Psoas muscle (tissue), 8 donors: Measurements from ENCODE around the gene MIXL1. TPM values are rescaled to one million over a fixed set of nuclear protein-coding genes. Genes with fewer than 3 reads are reported as not detected.
"Not testable (repeated sequence)": the region's sequence is repeated elsewhere in the genome, so short reads cannot be mapped to it uniquely, and the experiment has no call there.

ENCODE experiments used
- ATAC-seq, 4 donors: fragments of 200-7000 bp; cut with Tn5 transposase; one replicate each; pipeline ENCODE4 v1.9.1; 2020; ENCODE audit warnings: moderate library complexity in 3 of 4, mild to moderate bottlenecking in 2 of 4
- DNase-seq, 2 donors: peaks; one replicate each; pipeline ENCODE4 v3.0.0-alpha.2; 2020
- H3K27ac ChIP-seq: fragments of 200-600 bp; one replicate; pipeline ENCODE4 v1.8.0; 2022
- H3K27me3 ChIP-seq, 3 donors: fragments of 200-600 bp in 1 of 3; one replicate each; pipeline versions ENCODE4 v1.6.1 to v1.8.0; 2013 to 2022; ENCODE audit warnings: low read length in 2 of 3, mild to moderate bottlenecking in 2 of 3, moderate library complexity in 1 of 3; ENCODE audit not compliant: insufficient read depth in 3 of 3
- H3K36me3 ChIP-seq, 2 donors: fragments of 200-600 bp in 1 of 2; one replicate each; pipeline versions ENCODE4 v1.6.1 to v1.8.0; 2013 to 2022; ENCODE audit warnings: low read depth in 1 of 2, mild to moderate bottlenecking in 1 of 2, moderate library complexity in 1 of 2; ENCODE audit not compliant: insufficient read depth in 1 of 2
- H3K4me1 ChIP-seq: fragments of 200-600 bp; one replicate; pipeline ENCODE4 v1.8.0; 2022
- H3K4me3 ChIP-seq: fragments of 200-600 bp; one replicate; pipeline ENCODE4 v1.8.0; 2022; ENCODE audit warnings: mild to moderate bottlenecking
- H3K9me3 ChIP-seq: fragments of 200-600 bp; one replicate; pipeline ENCODE4 v1.8.0; 2022
- WGBS, 3 donors: extraction: QIAGEN DNeasy Blood & Tissue Kit; methylation state at CpG; one replicate each; pipeline versions ENCODE4 v1.1.6 to v1.1.7; 2013; 5-methylcytosine and 5-hydroxymethylcytosine counted together
- intact Hi-C, 2 donors: fragments of 100-400 bp; cut with DNase I; formaldehyde crosslinking; loops; one replicate each; pipeline versions ENCODE4 v1.11.0 to v1.14.2; 2022
- polyA plus RNA-seq, 3 donors: library from polyadenylated mRNA; stranded (reverse); fragments of 200-250 nt; gene quantifications; one replicate each; pipeline ENCODE4 v1.2.3, GENCODE V29; 2013
- total RNA-seq, 4 donors: library from RNA; stranded (reverse); fragmentation: NEBNext Ultra II Directional in 2 of 4; extraction: Animal tissue kit (Norgen Biotek cat#: 25700) in 2 of 4; gene quantifications; one replicate each; pipeline versions ENCODE4 v1.2.1 to v1.2.4, GENCODE V29; 2021 to 2023
- TF ChIP-seq, protein P1 (sequence below): fragments of 200-600 bp; IDR thresholded peaks from one replicate; pipeline ENCODE4 v1.8.0; 2022; ENCODE audit warnings: antibody characterized with exemption
- donor health status: healthy with polysubstance abuse.
- donor health status: DM: no; HTN: no; CAD: no; lungs with moderate emphysema.
- donor health status: Bipolar disorder and iron deficiency.
- donor health status: healthy.
- donor health status: DM: yes; HTN: yes; CAD: no.
- donor health status: DM: no; HTN: no; CAD: no.
- donor health status: DM: no; HTN: no; CAD: no.
- donor health status: DM: yes; HTN: yes; CAD: no.

MIXL1 gene
- total and polyA plus RNA-seq, 7 donors: 0.01 TPM; not detected in 6

GRCh38 chr1:226248091-226248490 lies 24.6 kb downstream of the MIXL1 start:
- DNase-seq: no peak
- Histone ChIP-seq H3K4me1 (no peaks in the 10 kb centered on the region), H3K9me3 (no peaks in the 10 kb centered on the region), H3K27me3 (no peaks in the 10 kb centered on the region), H3K4me3 (no peak overlapping the region), H3K27ac (no peak overlapping the region), H3K36me3 (peaks cover 0 to 11% of the 10 kb centered on the region in 2 donors)
- intact Hi-C loops: no loop called here
- TF ChIP-seq, protein P1, sequence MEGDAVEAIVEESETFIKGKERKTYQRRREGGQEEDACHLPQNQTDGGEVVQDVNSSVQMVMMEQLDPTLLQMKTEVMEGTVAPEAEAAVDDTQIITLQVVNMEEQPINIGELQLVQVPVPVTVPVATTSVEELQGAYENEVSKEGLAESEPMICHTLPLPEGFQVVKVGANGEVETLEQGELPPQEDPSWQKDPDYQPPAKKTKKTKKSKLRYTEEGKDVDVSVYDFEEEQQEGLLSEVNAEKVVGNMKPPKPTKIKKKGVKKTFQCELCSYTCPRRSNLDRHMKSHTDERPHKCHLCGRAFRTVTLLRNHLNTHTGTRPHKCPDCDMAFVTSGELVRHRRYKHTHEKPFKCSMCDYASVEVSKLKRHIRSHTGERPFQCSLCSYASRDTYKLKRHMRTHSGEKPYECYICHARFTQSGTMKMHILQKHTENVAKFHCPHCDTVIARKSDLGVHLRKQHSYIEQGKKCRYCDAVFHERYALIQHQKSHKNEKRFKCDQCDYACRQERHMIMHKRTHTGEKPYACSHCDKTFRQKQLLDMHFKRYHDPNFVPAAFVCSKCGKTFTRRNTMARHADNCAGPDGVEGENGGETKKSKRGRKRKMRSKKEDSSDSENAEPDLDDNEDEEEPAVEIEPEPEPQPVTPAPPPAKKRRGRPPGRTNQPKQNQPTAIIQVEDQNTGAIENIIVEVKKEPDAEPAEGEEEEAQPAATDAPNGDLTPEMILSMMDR: no peak
- WGBS, 3 donors: 68 to 80% (median 76%) methylated on average over 2 of the region's 2 CpGs
- ATAC-seq: no peak

GRCh38 chr1:226248796-226249195 lies 25.3 kb downstream of the MIXL1 start:
- Histone ChIP-seq H3K27me3 (no peaks in the 10 kb centered on the region), H3K4me1 (no peaks in the 10 kb centered on the region), H3K27ac (no peak overlapping the region), H3K36me3 (peaks cover 0 to 11% of the 10 kb centered on the region in 2 donors), H3K9me3 (no peaks in the 10 kb centered on the region), H3K4me3 (no peak overlapping the region)
- intact Hi-C loops: no loop called here
- 80 to 85% (median 85%) methylated on average over 3 of the region's 3 CpGs for WGBS, 3 donors
- ATAC-seq (no peak), DNase-seq (no peak)
- TF ChIP-seq, protein P1: no peak

DNA sequence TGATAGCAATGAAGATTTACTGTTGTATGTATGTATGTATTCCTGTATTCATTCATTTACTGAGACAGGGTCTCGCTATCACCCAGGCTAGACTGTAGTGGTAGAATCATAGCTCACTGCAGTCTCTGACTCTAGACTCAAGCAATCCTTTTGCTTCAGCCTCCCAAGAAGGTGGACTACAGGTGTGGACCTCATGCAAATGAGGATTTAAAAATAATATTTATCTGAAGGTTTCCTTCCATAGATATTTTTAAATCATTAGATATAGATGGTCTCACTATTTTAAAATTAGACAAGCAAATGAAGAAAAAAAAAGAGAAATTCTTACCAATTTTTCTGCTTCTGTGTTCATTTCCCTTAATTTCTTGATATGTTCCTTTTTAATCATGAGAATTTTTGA lies 27.0 kb downstream of the MIXL1 start:
- Histone ChIP-seq H3K4me1 (no peaks in the 10 kb centered on the region), H3K4me3 (no peak overlapping the region), H3K36me3 (peaks cover 0 to 11% of the 10 kb centered on the region in 2 donors), H3K27ac (no peak overlapping the region), H3K9me3 (no peaks in the 10 kb centered on the region), H3K27me3 (no peaks in the 10 kb centered on the region)
- TF ChIP-seq, protein P1: no peak
- ATAC-seq (no peak), DNase-seq (no peak)
- intact Hi-C loops: loop anchor here in 1 of 2 donors (10.0 kb wide), 1 partner anchor 94 kb away; no protein-coding TSS in a partner anchor
- WGBS, 3 donors: 97 to 100% (median 97%) methylated on average over 1 of the region's 1 CpG

GRCh38 chr1:226252841-226253240 lies 29.4 kb downstream of the MIXL1 start:
- H3K9me3 ChIP-seq, H3K27ac ChIP-seq, H3K4me1 ChIP-seq, ATAC-seq, H3K4me3 ChIP-seq, H3K27me3 ChIP-seq, DNase-seq: not testable (repeated sequence)
- H3K36me3 ChIP-seq: peaks cover 0 to 11% of the 10 kb centered on the region in 2 donors
- intact Hi-C loops: loop anchor here in 1 of 2 donors (10.0 kb wide), 1 partner anchor 92 kb away; no protein-coding TSS in a partner anchor
- WGBS, 3 donors: 96 to 99% (median 98%) methylated on average over 7 of the region's 7 CpGs

GRCh38 chr1:226253933-226254332 lies 30.5 kb downstream of the MIXL1 start:
- 97 to 100% (median 99%) methylated on average over 4 of the region's 4 CpGs for WGBS, 3 donors
- Histone ChIP-seq H3K4me1 (no peaks in the 10 kb centered on the region), H3K27me3 (no peaks in the 10 kb centered on the region), H3K27ac (no peak overlapping the region), H3K9me3 (no peaks in the 10 kb centered on the region), H3K4me3 (no peak overlapping the region), H3K36me3 (peaks cover 0 to 11% of the 10 kb centered on the region in 2 donors)
- DNase-seq (no peak), ATAC-seq (no peak)
- TF ChIP-seq, protein P1: no peak
- intact Hi-C loops: loop anchor here in 1 of 2 donors (10.0 kb wide), 1 partner anchor 91 kb away; no protein-coding TSS in a partner anchor
